HepG2 (cell line): ENCODE data around the gene FAH. TPM values are rescaled to one million over a fixed set of nuclear protein-coding genes. Genes with fewer than 3 reads are reported as not detected.

ENCODE experiments used
- ATAC-seq: fragments of 200-7000 bp; cut with Tn5 transposase; 3 replicates; pipeline ENCODE4 v1.9.1; 2020; ENCODE audit warnings: mild to moderate bottlenecking, moderate library complexity
- BruUV-seq: library from RNA; stranded (reverse); fragments of 400-500 nt; replicated peaks from 2 replicates; lab custom pipeline; 2021; lab: Mats Ljungman, UMichigan
- CTCF ChIA-PET: fragments of 300-600 bp; formaldehyde crosslinking; extraction: SDS; loops from one replicate; lab custom pipeline; 2021; ENCODE audit warnings: low total read pairs, inconsistent platforms, low intra/inter-chr PET ratio; lab: Yijun Ruan, JAX
- POLR2A ChIA-PET: fragments of 350-600 bp; sonication (Branson Sonifier 250); formaldehyde crosslinking; loops from one replicate; lab custom pipeline; 2020; ENCODE audit warnings: antibody characterized with exemption, inconsistent platforms; lab: Yijun Ruan, JAX
- DNase-seq: peaks from one replicate; pipeline ENCODE4 v3.0.0-alpha.2; 2015; ENCODE audit warnings: low spot score
- FAIRE-seq: peaks from 3 replicates; lab custom pipeline; 2011; peaks lifted over from hg19 to GRCh38; lab: Jason Lieb, UNC
- H2AFZ ChIP-seq: one replicate; pipeline ENCODE4 v1.6.1; 2011; ENCODE audit warnings: low read length, inconsistent platforms
- H3K27ac ChIP-seq: fragments of 300-600 bp; 3 replicates; pipeline ENCODE4 v1.8.0; 2011; ENCODE audit warnings: mixed run types, mild to moderate bottlenecking, mixed read lengths, low read length, inconsistent platforms; ENCODE audit not compliant: insufficient read depth; ENCODE audit errors: extremely low read length
- H3K27me3 ChIP-seq, 2 experiments: fragments of 200-600 bp in 1 of 2; 2 replicates in 1 of 2; 3 replicates in 1 of 2; pipeline versions ENCODE4 v1.6.0 to v1.8.0; 2011; ENCODE audit warnings: low read length in 2 of 2, mild to moderate bottlenecking in 2 of 2, moderate library complexity in 2 of 2, inconsistent platforms in 1 of 2; ENCODE audit not compliant: insufficient read depth in 2 of 2, control insufficient read depth in 1 of 2
- H3K36me3 ChIP-seq, 2 experiments: fragments of 200-600 bp in 1 of 2; replicated peaks in 1 of 2; 2 replicates in 1 of 2; 3 replicates in 1 of 2; pipeline versions ENCODE4 v1.5.1 to v1.8.0; 2011; ENCODE audit warnings: low read length in 2 of 2, inconsistent platforms in 1 of 2; ENCODE audit not compliant: insufficient read depth in 2 of 2, control insufficient read depth in 1 of 2
- H3K4me1 ChIP-seq: 2 replicates; pipeline ENCODE4 v1.5.1; 2012; ENCODE audit warnings: low read length, inconsistent platforms; ENCODE audit not compliant: insufficient read depth
- H3K4me2 ChIP-seq: 2 replicates; pipeline ENCODE4 v1.6.0; 2011; ENCODE audit warnings: low read depth, low read length, inconsistent platforms
- H3K4me3 ChIP-seq, 3 experiments: fragments of 200-600 bp in 1 of 3; sonication (generic), shearing (Covaris generic) in 1 of 3; replicated peaks in 1 of 3; 2 replicates each; pipeline ENCODE4 v1.5.1; 2011 to 2016; ENCODE audit warnings: low read length in 3 of 3, inconsistent platforms in 2 of 3, low read depth in 2 of 3, mild to moderate bottlenecking in 2 of 3, control low read depth in 1 of 3, mixed read lengths in 1 of 3; ENCODE audit not compliant: insufficient read depth in 1 of 3
- H3K79me2 ChIP-seq: one replicate; pipeline ENCODE4 v1.6.1; 2011; ENCODE audit warnings: low read length, inconsistent platforms; ENCODE audit not compliant: insufficient read depth
- H3K9ac ChIP-seq: 2 replicates; pipeline ENCODE4 v1.6.0; 2011; ENCODE audit warnings: mild to moderate bottlenecking, low read depth, low read length, inconsistent platforms; ENCODE audit not compliant: insufficient read depth
- H3K9me3 ChIP-seq: 2 replicates; pipeline ENCODE4 v1.5.1; 2012; ENCODE audit warnings: mild to moderate bottlenecking, low read length
- H4K20me1 ChIP-seq: 2 replicates; pipeline ENCODE4 v1.6.0; 2011; ENCODE audit warnings: inconsistent platforms, mild to moderate bottlenecking, low read length, moderate library complexity; ENCODE audit not compliant: insufficient read depth
- AGO2 ChIP-seq: fragments of 200-400 bp; formaldehyde crosslinking; optimal IDR thresholded peaks from 2 replicates; pipeline ENCODE3; 2017; ENCODE audit warnings: mild to moderate bottlenecking, low read depth, low read length, moderate library complexity
- FLYWCH1 ChIP-seq: sonication (generic); formaldehyde crosslinking; IDR thresholded peaks from 2 replicates; pipeline ENCODE4 v1.8.1; 2023; ENCODE audit warnings: mild to moderate bottlenecking, missing genetic modification reagents
- HDAC1 ChIP-seq: sonication (generic); formaldehyde crosslinking; IDR thresholded peaks from 2 replicates; pipeline ENCODE4 v1.5.1; 2020; ENCODE audit warnings: mild to moderate bottlenecking, missing genetic modification reagents
- HOXA5 ChIP-seq: sonication (generic); formaldehyde crosslinking; IDR thresholded peaks from 2 replicates; pipeline ENCODE4 v1.4.0; 2020; ENCODE audit warnings: missing genetic modification reagents
- IKZF4 ChIP-seq: sonication (generic); formaldehyde crosslinking; IDR thresholded peaks from 2 replicates; pipeline ENCODE4 v1.5.1; 2020; ENCODE audit warnings: borderline replicate concordance, mild to moderate bottlenecking, low read depth, missing genetic modification reagents; ENCODE audit errors: not compliant biosample characterization
- KDM5B ChIP-seq: sonication (generic); formaldehyde crosslinking; IDR thresholded peaks from 2 replicates; pipeline ENCODE4 v1.4.0; 2020; ENCODE audit warnings: missing genetic modification reagents, mild to moderate bottlenecking, borderline replicate concordance
- NR2F6 ChIP-seq, 2 experiments: IDR thresholded peaks; 2 replicates each; pipeline ENCODE4 v1.6.1; 2016; ENCODE audit warnings: antibody characterized with exemption in 1 of 2, mild to moderate bottlenecking in 1 of 2
- ONECUT2 ChIP-seq: sonication (generic); formaldehyde crosslinking; IDR thresholded peaks from 2 replicates; pipeline ENCODE4 v1.4.0; 2020; ENCODE audit warnings: missing genetic modification reagents
- ZBTB1 ChIP-seq: sonication (generic); formaldehyde crosslinking; IDR thresholded peaks from 2 replicates; pipeline ENCODE4 v1.4.0; 2020; ENCODE audit warnings: missing genetic modification reagents, borderline replicate concordance
- ZIK1 ChIP-seq: sonication (generic); formaldehyde crosslinking; IDR thresholded peaks from 2 replicates; pipeline ENCODE4 v1.5.0; 2020; ENCODE audit warnings: mild to moderate bottlenecking, low read depth, missing genetic modification reagents, borderline replicate concordance
- ZNF10 ChIP-seq: sonication (generic); formaldehyde crosslinking; IDR thresholded peaks from 2 replicates; pipeline ENCODE4 v1.4.0; 2020; ENCODE audit warnings: mild to moderate bottlenecking, low read depth, missing genetic modification reagents, borderline replicate concordance
- ZNF225 ChIP-seq: sonication (generic); formaldehyde crosslinking; IDR thresholded peaks from 2 replicates; pipeline ENCODE4 v1.4.0; 2020; ENCODE audit warnings: mild to moderate bottlenecking, missing genetic modification reagents
- ZNF263 ChIP-seq: sonication (generic); formaldehyde crosslinking; IDR thresholded peaks from 2 replicates; pipeline ENCODE4 v1.4.0; 2020; ENCODE audit warnings: missing genetic modification reagents
- ZNF430 ChIP-seq: sonication (generic); formaldehyde crosslinking; IDR thresholded peaks from 2 replicates; pipeline ENCODE4 v1.9.0; 2021; ENCODE audit warnings: mild to moderate bottlenecking, missing genetic modification reagents
- ZNF543 ChIP-seq: sonication (generic); formaldehyde crosslinking; IDR thresholded peaks from 2 replicates; pipeline ENCODE4 v1.4.0; 2020; ENCODE audit warnings: mild to moderate bottlenecking, missing genetic modification reagents
- ZNF83 ChIP-seq: sonication (generic); formaldehyde crosslinking; IDR thresholded peaks from 2 replicates; pipeline ENCODE4 v1.4.0; 2020; ENCODE audit warnings: missing genetic modification reagents, mild to moderate bottlenecking, borderline replicate concordance
- ZNF878 ChIP-seq: sonication (generic); formaldehyde crosslinking; IDR thresholded peaks from 2 replicates; pipeline ENCODE4 v1.8.1; 2023; ENCODE audit warnings: mild to moderate bottlenecking, missing genetic modification reagents, moderate library complexity
- ZSCAN12 ChIP-seq: sonication (generic); formaldehyde crosslinking; IDR thresholded peaks from 2 replicates; pipeline ENCODE4 v1.9.0; 2021; ENCODE audit warnings: mild to moderate bottlenecking, missing genetic modification reagents
- whole genome bisulfite sequencing: methylation state at CpG from one replicate; pipeline ENCODE4 v1.1.6; 2017; ENCODE audit warnings: low lambda C conversion rate; 5-methylcytosine and 5-hydroxymethylcytosine counted together
- in situ Hi-C: cut with HindIII; loops from 2 replicates; pipeline ENCODE4 v1.10.0; 2017; ENCODE audit warnings: low pct_unique_long_range_greater_than_20kb; ENCODE audit not compliant: extremely low pct_ligation_motif_present
- intact Hi-C: fragments of 100-400 bp; cut with micrococcal nuclease; formaldehyde crosslinking; loops from one replicate; pipeline ENCODE4 v1.10.0; 2022; ENCODE audit not compliant: unreplicated experiment
- polyA plus RNA-seq, 8 experiments: library from polyadenylated mRNA; depleted of rRNA in 3 of 8; stranded (reverse) in 7 of 8; unstranded in 1 of 8; fragments of >200 nt; fragmentation: Illumina TruSeq in 4 of 8; extraction: Trizol in 4 of 8; gene quantifications; 2 replicates each; pipeline versions ENCODE4 v1.2.1 to v1.2.3, GENCODE V29; 2011 to 2016; ENCODE audit warnings: low read depth in 4 of 8, missing spikeins in 1 of 8, mixed read lengths in 1 of 8; ENCODE audit not compliant: insufficient read depth in 1 of 8
- total RNA-seq, 5 experiments: library from RNA; depleted of rRNA; stranded (reverse); fragments of >200 nt; fragmentation: Illumina TruSeq; extraction: Trizol; gene quantifications; 2 replicates each; pipeline ENCODE4 v1.2.3, GENCODE V29; 2016; ENCODE audit warnings: low read depth in 1 of 5
- TF ChIP-seq, protein P1 (sequence below): sonication (generic); formaldehyde crosslinking; IDR thresholded peaks from 2 replicates; pipeline ENCODE4 v1.8.1; 2023; ENCODE audit warnings: missing genetic modification reagents, inconsistent platforms, borderline replicate concordance
- TF ChIP-seq, protein P2 (sequence below): sonication (generic); IDR thresholded peaks from 2 replicates; pipeline ENCODE4 v1.6.1; 2016; ENCODE audit warnings: low read depth, borderline replicate concordance

FAH gene
- total and polyA plus RNA-seq, 2 of the 13 experiments (the other 11 are each of a cell fraction or from before 2014, with no cell fraction given), result 36.6 to 75.0 TPM

DNA sequence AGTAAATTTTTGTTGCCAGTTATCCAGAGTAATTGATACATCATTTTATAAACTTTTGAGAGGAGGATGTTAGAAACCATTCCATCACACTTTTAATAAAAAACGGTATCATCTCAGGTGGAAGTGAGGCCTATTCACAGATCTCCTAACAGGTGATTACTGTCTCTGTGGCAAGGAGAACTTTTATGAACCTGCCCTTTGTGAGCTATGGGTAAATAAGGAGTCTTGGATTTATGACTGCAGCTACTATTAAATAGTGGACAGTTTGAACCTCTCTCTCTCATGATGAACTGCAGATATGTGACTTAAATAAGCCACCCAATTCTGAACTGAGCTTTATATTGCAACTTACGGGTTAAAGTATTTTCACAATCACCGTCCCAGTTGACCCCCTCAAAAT lies 47.6 kb upstream of the FAH start:
- intact Hi-C loops (no loop called here), in situ Hi-C loops (no loop called here)
- H3K4me1 ChIP-seq, result no peaks in the 10 kb centered on the region
- no peak for TF ChIP-seq HOXA5 (CRISPR knock-in tag)
- no peak for TF ChIP-seq HDAC1
- no peak for TF ChIP-seq ZSCAN12
- TF ChIP-seq FLYWCH1 (CRISPR knock-in tag), result no peak
- no peak for TF ChIP-seq NR2F6 (IDR thresholded peaks at IDR 0.05)
- no peak for TF ChIP-seq NR2F6 (CRISPR knock-in tag; IDR thresholded peaks at IDR 0.05)
- no peak for TF ChIP-seq ZNF263 (CRISPR knock-in tag)
- no peak for TF ChIP-seq ZNF10 (CRISPR knock-in tag)
- no peak for TF ChIP-seq KDM5B
- no peak for ATAC-seq
- no TSS peak for BruUV-seq
- no peaks in the 10 kb centered on the region for H3K9me3 ChIP-seq
- peaks cover 0 to 6% of the 10 kb centered on the region in 2 experiments; a peak in 1 of 5 replicates for H3K36me3 ChIP-seq
- peaks cover 32% of the 10 kb centered on the region for H3K79me2 ChIP-seq
- no peak overlapping the region for H3K27ac ChIP-seq
- H2AFZ ChIP-seq, result no peak overlapping the region
- no peak overlapping the region for H3K4me3 ChIP-seq
- ChIA-PET CTCF (no interaction called here), POLR2A (no interaction called here)
- WGBS, result 96% methylated on average over 3 of the region's 3 CpGs
- no peak overlapping the region for H3K4me2 ChIP-seq
- no peak for FAIRE-seq
- DNase-seq, result no peak
- no peak overlapping the region for H3K9ac ChIP-seq
- no peaks in the 10 kb centered on the region for H3K27me3 ChIP-seq
- no peaks in the 10 kb centered on the region for H4K20me1 ChIP-seq

DNA sequence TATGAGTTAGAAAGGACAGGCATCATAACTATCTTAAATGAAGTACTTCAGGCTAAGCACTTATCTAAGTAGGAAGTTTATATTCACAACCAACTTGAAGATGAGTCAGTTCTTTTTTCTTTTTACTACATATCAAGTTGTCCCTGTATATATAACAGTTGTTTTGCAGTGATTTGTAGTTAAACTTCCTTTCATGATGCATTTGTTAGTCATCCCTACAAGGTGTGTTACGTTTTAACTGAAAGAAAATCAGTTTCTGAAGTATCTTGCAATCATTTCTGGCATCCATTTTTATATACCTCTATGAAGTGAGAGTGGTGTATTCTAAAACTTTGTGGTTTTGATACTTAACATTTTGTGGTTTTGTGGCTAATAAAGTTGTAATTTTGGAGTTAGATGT lies 47.2 kb upstream of the FAH start:
- peaks cover 0 to 6% of the 10 kb centered on the region in 2 experiments; a peak in 1 of 5 replicates for H3K36me3 ChIP-seq
- DNase-seq, result no peak
- ChIA-PET CTCF (no interaction called here), POLR2A (no interaction called here)
- intact Hi-C loops, result no loop called here
- no peak overlapping the region for H2AFZ ChIP-seq
- in situ Hi-C loops, result no loop called here
- no peaks in the 10 kb centered on the region for H4K20me1 ChIP-seq
- no peak for FAIRE-seq
- no peak overlapping the region for H3K27ac ChIP-seq
- H3K4me2 ChIP-seq, result no peak overlapping the region
- no peak overlapping the region for H3K9ac ChIP-seq
- 100% methylated on average over 1 of the region's 1 CpG for WGBS
- no peak for ATAC-seq
- no peak overlapping the region for H3K4me3 ChIP-seq
- no peaks in the 10 kb centered on the region for H3K4me1 ChIP-seq
- H3K27me3 ChIP-seq, result no peaks in the 10 kb centered on the region
- no peaks in the 10 kb centered on the region for H3K9me3 ChIP-seq
- BruUV-seq, result no TSS peak
- peaks cover 32% of the 10 kb centered on the region for H3K79me2 ChIP-seq
- TF ChIP-seq ZNF430 (CRISPR knock-in tag) (no peak), ZIK1 (CRISPR knock-in tag) (no peak), ZBTB1 (CRISPR knock-in tag) (no peak), ZNF543 (CRISPR knock-in tag) (no peak), ONECUT2 (no peak), AGO2 (no peak), IKZF4 (CRISPR knock-in tag) (no peak), ZNF83 (CRISPR knock-in tag) (no peak), ZNF878 (CRISPR knock-in tag) (no peak), ZNF225 (no peak)
- TF ChIP-seq, protein P1, sequence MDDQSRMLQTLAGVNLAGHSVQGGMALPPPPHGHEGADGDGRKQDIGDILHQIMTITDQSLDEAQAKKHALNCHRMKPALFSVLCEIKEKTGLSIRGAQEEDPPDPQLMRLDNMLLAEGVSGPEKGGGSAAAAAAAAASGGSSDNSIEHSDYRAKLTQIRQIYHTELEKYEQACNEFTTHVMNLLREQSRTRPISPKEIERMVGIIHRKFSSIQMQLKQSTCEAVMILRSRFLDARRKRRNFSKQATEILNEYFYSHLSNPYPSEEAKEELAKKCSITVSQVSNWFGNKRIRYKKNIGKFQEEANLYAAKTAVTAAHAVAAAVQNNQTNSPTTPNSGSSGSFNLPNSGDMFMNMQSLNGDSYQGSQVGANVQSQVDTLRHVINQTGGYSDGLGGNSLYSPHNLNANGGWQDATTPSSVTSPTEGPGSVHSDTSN, result no peak
- TF ChIP-seq, protein P2, sequence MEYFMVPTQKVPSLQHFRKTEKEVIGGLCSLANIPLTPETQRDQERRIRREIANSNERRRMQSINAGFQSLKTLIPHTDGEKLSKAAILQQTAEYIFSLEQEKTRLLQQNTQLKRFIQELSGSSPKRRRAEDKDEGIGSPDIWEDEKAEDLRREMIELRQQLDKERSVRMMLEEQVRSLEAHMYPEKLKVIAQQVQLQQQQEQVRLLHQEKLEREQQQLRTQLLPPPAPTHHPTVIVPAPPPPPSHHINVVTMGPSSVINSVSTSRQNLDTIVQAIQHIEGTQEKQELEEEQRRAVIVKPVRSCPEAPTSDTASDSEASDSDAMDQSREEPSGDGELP, result no peak
